Upper lobe of right lung (tissue), 1 donor: ENCODE results near the gene OR4C46. TPM values are rescaled to one million over a fixed set of nuclear protein-coding genes. Genes with fewer than 3 reads are reported as not detected.
"Not testable (repeated sequence)": the region's sequence is repeated elsewhere in the genome, so short reads cannot be mapped to it uniquely, and the experiment has no call there.

Source experiments
- ATAC-seq: fragments of 200-7000 bp; cut with Tn5 transposase; one replicate; pipeline ENCODE4 v1.9.1; 2020; ENCODE audit warnings: mild to moderate bottlenecking, moderate library complexity
- DNase-seq: peaks from one replicate; pipeline ENCODE4 v3.0.0-alpha.2; 2020
- H3K27ac ChIP-seq: fragments of 200-600 bp; one replicate; pipeline ENCODE4 v1.8.0; 2022
- H3K27me3 ChIP-seq: fragments of 200-600 bp; one replicate; pipeline ENCODE4 v1.8.0; 2022; ENCODE audit warnings: mild to moderate bottlenecking
- H3K36me3 ChIP-seq: fragments of 200-600 bp; one replicate; pipeline ENCODE4 v1.8.0; 2022
- H3K4me1 ChIP-seq: fragments of 200-600 bp; one replicate; pipeline ENCODE4 v1.8.0; 2022
- H3K4me3 ChIP-seq: fragments of 200-600 bp; one replicate; pipeline ENCODE4 v1.8.0; 2022; ENCODE audit warnings: mild to moderate bottlenecking
- H3K9me3 ChIP-seq: fragments of 200-600 bp; one replicate; pipeline ENCODE4 v1.8.0; 2022
- CTCF ChIP-seq: fragments of 200-600 bp; IDR thresholded peaks from one replicate; pipeline ENCODE4 v1.8.0; 2022; ENCODE audit warnings: antibody characterized with exemption
- intact Hi-C: fragments of 100-400 bp; cut with DNase I; formaldehyde crosslinking; loops from one replicate; pipeline ENCODE4 v1.11.0; 2022
- long read RNA-seq: library from polyadenylated mRNA; unstranded; transcript quantifications from one replicate; pipeline ENCODE4 v2.0.0, GENCODE V29; 2021
- total RNA-seq: library from RNA; stranded (reverse); fragmentation: NEBNext Ultra II Directional; extraction: Animal tissue kit (Norgen Biotek cat#: 25700); gene quantifications from one replicate; pipeline ENCODE4 v1.2.1, GENCODE V29; 2021
- donor health status: DM: no; HTN: yes; CAD: no; lungs with severe emphysema.

The OR4C46 gene
- total RNA-seq: not detected
- long read RNA-seq: 0 reads

- intact Hi-C loops: no loop called here
- ATAC-seq: no peak
Measured at GRCh38 chr11:54603898-54604297, at the start of gene OR4C46. OR4C46 (minus strand) TSS chr11:54603998; CDS start chr11:54603998, 0 bp downstream.

GRCh38 chr11:54645606-54646005 lies 41.8 kb upstream of the OR4C46 start:
- H3K36me3 ChIP-seq, intact Hi-C loops: not testable (repeated sequence)

More at GRCh38 chr11:54603898-54604297, at the start of gene OR4C46:
- H3K9me3 ChIP-seq: no peaks in the 10 kb centered on the region
- no peak for DNase-seq
- no peak within 1 kb of the TSS for H3K27ac ChIP-seq
- no peak within 1 kb of the TSS for H3K4me3 ChIP-seq
- no peak for TF ChIP-seq CTCF
- no peaks in the 10 kb centered on the region for H3K4me1 ChIP-seq
- no peaks in the 10 kb centered on the region for H3K36me3 ChIP-seq
- H3K27me3 ChIP-seq: no peaks in the 10 kb centered on the region

GRCh38 chr11:54561439-54561838 lies 42.4 kb downstream of the OR4C46 start:
- ATAC-seq, H3K27ac ChIP-seq, H3K36me3 ChIP-seq, DNase-seq, intact Hi-C loops, H3K4me3 ChIP-seq, H3K27me3 ChIP-seq, H3K4me1 ChIP-seq: not testable (repeated sequence)
- H3K9me3 ChIP-seq: peaks cover 19% of the 10 kb centered on the region

More at GRCh38 chr11:54645606-54646005, 41.8 kb upstream of the OR4C46 start:
- not testable (repeated sequence) for H3K27me3 ChIP-seq, H3K4me1 ChIP-seq, DNase-seq, H3K27ac ChIP-seq, H3K9me3 ChIP-seq, H3K4me3 ChIP-seq, ATAC-seq

GRCh38 chr11:54558919-54559318 lies 44.9 kb downstream of the OR4C46 start:
- Histone ChIP-seq H3K4me1 (no peaks in the 10 kb centered on the region), H3K27me3 (no peaks in the 10 kb centered on the region), H3K9me3 (peaks cover 19% of the 10 kb centered on the region), H3K36me3 (no peaks in the 10 kb centered on the region), H3K27ac (no peak overlapping the region), H3K4me3 (no peak overlapping the region)
- no peak for TF ChIP-seq CTCF
- DNase-seq (no peak), ATAC-seq (no peak)
- intact Hi-C loops: no loop called here

GRCh38 chr11:54558407-54558806 lies 45.4 kb downstream of the OR4C46 start:
- intact Hi-C loops: no loop called here
- DNase-seq: no peak
- H3K4me1 ChIP-seq: no peaks in the 10 kb centered on the region
- peaks cover 19% of the 10 kb centered on the region for H3K9me3 ChIP-seq
- no peaks in the 10 kb centered on the region for H3K36me3 ChIP-seq
- no peak for TF ChIP-seq CTCF
- H3K27me3 ChIP-seq: no peaks in the 10 kb centered on the region
- H3K4me3 ChIP-seq: no peak overlapping the region
- ATAC-seq: no peak
- no peak overlapping the region for H3K27ac ChIP-seq

Other genes starting within 250 kb of the OR4C46 start
- not detected for gene OR4A5, start 102.8 kb upstream of the OR4C46 start, total RNA-seq